NCI-H1105 (cell line): ENCODE results near the gene GK.
"Not testable (repeated sequence)": the region's sequence is repeated elsewhere in the genome, so short reads cannot be mapped to it uniquely, and the experiment has no call there.

Experiments
- DNase-seq: peaks from one replicate; lab custom pipeline; 2025; lab: John Stamatoyannopoulos, UW

The GK gene

GRCh38 chrX:30654386-30654785 is 1.2 kb downstream of the GK start:
- DNase-seq: not testable (repeated sequence)

- no peak for DNase-seq
Observed at GRCh38 chrX:30654989-30655607, 1.9 kb downstream of the GK start.

GRCh38 chrX:30655991-30656390 is 2.8 kb downstream of the GK start:
- no peak for DNase-seq

- no peak for DNase-seq
Observed at GRCh38 chrX:30657196-30658161, 4.3 kb downstream of the GK start.

- DNase-seq: no peak
Observed at GRCh38 chrX:30659421-30659820, 6.2 kb downstream of the GK start.

- DNase-seq: no peak
Observed at GRCh38 chrX:30661228-30661627, 8.0 kb downstream of the GK start.

- no peak for DNase-seq
Observed at GRCh38 chrX:30663322-30663721, 10.1 kb downstream of the GK start.

GRCh38 chrX:30665471-30665870 is 12.2 kb downstream of the GK start:
- no peak for DNase-seq

GRCh38 chrX:30666094-30666493 is 12.9 kb downstream of the GK start:
- no peak for DNase-seq

GRCh38 chrX:30668581-30668980 is 15.4 kb downstream of the GK start:
- no peak for DNase-seq

- not testable (repeated sequence) for DNase-seq
Observed at GRCh38 chrX:30671189-30671588, 18.0 kb downstream of the GK start.

GRCh38 chrX:30673127-30673796 is 20.0 kb downstream of the GK start:
- no peak for DNase-seq

- DNase-seq: no peak
Observed at GRCh38 chrX:30673884-30674598, 20.8 kb downstream of the GK start.

- DNase-seq: no peak
Observed at GRCh38 chrX:30674799-30675198, 21.6 kb downstream of the GK start.

GRCh38 chrX:30679369-30679768 is 26.1 kb downstream of the GK start:
- no peak for DNase-seq

GRCh38 chrX:30680618-30681017 is 27.4 kb downstream of the GK start:
- DNase-seq: no peak

- no peak for DNase-seq
Observed at GRCh38 chrX:30688641-30689040, 35.4 kb downstream of the GK start.

GRCh38 chrX:30689116-30689515 is 35.9 kb downstream of the GK start:
- DNase-seq: no peak

- no peak for DNase-seq
Observed at GRCh38 chrX:30690330-30690729, 37.1 kb downstream of the GK start.

- DNase-seq: no peak
Observed at GRCh38 chrX:30693999-30694650, 40.9 kb downstream of the GK start.

GRCh38 chrX:30702736-30703135 is 49.5 kb downstream of the GK start:
- no peak for DNase-seq
